ENCODE results near the gene TBPL2. TPM values are rescaled to one million over a fixed set of nuclear protein-coding genes. Genes with fewer than 3 reads are reported as not detected.

Gene TBPL2
- total RNA-seq, 1 experiment from 2014 or later: not detected

GRCh38 chr14:55381040-55381439, 59.4 kb downstream of the TBPL2 start (continued):
- TF ChIP-seq TCF7L2 (IDR thresholded peaks at IDR 0.05; ENCODE audit: borderline replicate concordance, extremely low read depth, insufficient read depth, insufficient read length) (no peak), RAD21 (IDR thresholded peaks at IDR 0.05; ENCODE audit: low read depth) (no peak), POLR2AphosphoS5 (IDR thresholded peaks at IDR 0.05; ENCODE audit: low read depth, low read length) (no peak), YY1 (IDR thresholded peaks at IDR 0.05; ENCODE audit: extremely low read depth, insufficient replicate concordance, low read depth, low read length) (no peak), POLR2A (IDR thresholded peaks at IDR 0.05; ENCODE audit: borderline replicate concordance, extremely low read depth, insufficient read depth, insufficient read length) (no peak), FOSL1 (IDR thresholded peaks at IDR 0.05; ENCODE audit: low read depth) (no peak), EZH2 (IDR thresholded peaks at IDR 0.05) (no peak), JUND (IDR thresholded peaks at IDR 0.05) (no peak)

DNA sequence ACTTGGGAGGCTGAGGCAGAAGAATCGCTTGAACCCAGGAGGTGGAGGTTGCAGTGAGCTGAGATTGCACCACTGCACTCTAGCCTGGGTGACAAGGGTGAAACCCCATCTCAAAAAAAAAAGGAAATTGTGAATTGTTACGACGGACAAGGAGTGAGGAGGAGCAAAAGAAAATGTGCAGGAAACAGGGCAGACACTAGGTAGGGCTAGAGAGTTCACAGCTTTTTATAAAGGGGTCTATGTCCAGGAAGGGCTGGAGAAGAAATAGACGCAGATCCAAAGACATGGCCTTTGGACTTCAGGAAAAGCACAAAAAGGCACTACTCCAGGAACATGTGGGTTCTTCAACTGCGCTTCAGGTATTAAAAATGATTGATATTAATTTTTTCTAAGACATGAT, 63.2 kb downstream of the TBPL2 start:
- POLR2A ChIA-PET: no interaction called here
- Histone ChIP-seq H3K9me3 (ENCODE audit: control insufficient read depth in 1 of 2, insufficient read depth in 1 of 2, low read depth in 1 of 2, low read length in 2 of 2) (no peaks in the 10 kb centered on the region), H3K4me1 (ENCODE audit: control insufficient read depth in 1 of 2, insufficient read depth in 2 of 2, low read length in 2 of 2) (peaks cover 0 to 8% of the 10 kb centered on the region in 2 experiments; a peak in 2 of 4 replicates), H4K20me1 (ENCODE audit: insufficient read depth) (no peaks in the 10 kb centered on the region), H3K9ac (ENCODE audit: low read length) (no peak overlapping the region), H3K27me3 (ENCODE audit: insufficient read depth, low read length) (no peaks in the 10 kb centered on the region), H3K79me2 (ENCODE audit: insufficient read depth, low read length) (no peaks in the 10 kb centered on the region), H3K27ac (ENCODE audit: low read depth, low read length) (no peak overlapping the region), H3K36me3 (ENCODE audit: control insufficient read depth in 1 of 2, insufficient read depth in 2 of 2, low read length in 2 of 2) (peaks cover 0 to 10% of the 10 kb centered on the region in 2 experiments; a peak in 1 of 4 replicates), H3K4me2 (ENCODE audit: low read length) (no peak overlapping the region), H3K9me2 (ENCODE audit: insufficient read depth) (no peaks in the 10 kb centered on the region), H2AFZ (ENCODE audit: low read depth, low read length, poor library complexity, severe bottlenecking) (no peak overlapping the region), H3K4me3 (replicated peaks in 1 of 2; ENCODE audit: low read depth in 1 of 2, low read length in 2 of 2) (no peak overlapping the region)
- TF ChIP-seq FOSL1 (IDR thresholded peaks at IDR 0.05; ENCODE audit: low read depth): no peak
- TF ChIP-seq EZH2phosphoT487 (IDR thresholded peaks at IDR 0.05; ENCODE audit: borderline replicate concordance): no peak
- peak in 2 of 3 experiments; percentile 19 to 21; a peak in 2 of 6 replicates for TF ChIP-seq CTCF (IDR thresholded peaks at IDR 0.05 in 2 of 3, conservative IDR thresholded peaks at IDR 0.05 in 1 of 3; ENCODE audit: borderline replicate concordance in 1 of 3, insufficient read depth in 1 of 3, low read depth in 2 of 3, low read length in 2 of 3)
- RAD21 ChIA-PET (ENCODE audit: low non-redundant PET in 1 of 2, low total read pairs in 2 of 2, uncharacterized antibody in 2 of 2, unreplicated experiment in 2 of 2): interaction anchor here in 1 of 2 experiments (0.5 to 0.6 kb wide), 2 partner anchors 51 to 163 kb away, joined by 3 read pairs; no protein-coding TSS in a partner anchor
- CTCF ChIA-PET: no interaction called here
- DNase-seq (ENCODE audit: low read depth, low spot score) (no peak), ATAC-seq (no peak)
- intact Hi-C loops (cut with micrococcal nuclease): no loop called here
- BruUV-seq (replicated peaks): no TSS peak
